ENCODE measurements around the gene LZTR1. TPM values are rescaled to one million over a fixed set of nuclear protein-coding genes. Genes with fewer than 3 reads are reported as not detected.

Gene LZTR1
- total and polyA plus RNA-seq, 10 of the 15 experiments (the other 5 are each of a cell fraction or from before 2014, with no cell fraction given): 0.82 to 50.3 (median 19.3) TPM

- TF ChIP-seq ZNF207 (IDR thresholded peaks at IDR 0.05; ENCODE audit: borderline replicate concordance) (no peak), REST (IDR thresholded peaks at IDR 0.05; ENCODE audit: low read depth, low read length) (peak; percentile 95), RAD21 (IDR thresholded peaks at IDR 0.05; ENCODE audit: insufficient read depth, low read depth, low read length) (no peak), RELA (IDR thresholded peaks at IDR 0.05; ENCODE audit: borderline replicate concordance, partially characterized antibody) (no peak), POU2F2 (IDR thresholded peaks at IDR 0.05; ENCODE audit: borderline replicate concordance, low read depth, low read length) (no peak), FOXK2 (IDR thresholded peaks at IDR 0.05) (no peak), MXI1 (IDR thresholded peaks at IDR 0.05; ENCODE audit: low read depth, low read length) (peak; percentile 53; the same call in 1 of the 2 replicates), RCOR1 (conservative IDR thresholded peaks at IDR 0.05; ENCODE audit: low read depth, low read length) (0 out of 2 replicates have a peak, but pooled peaks have one; percentile 54), ZNF687 (IDR thresholded peaks at IDR 0.05) (no peak), NFYB (IDR thresholded peaks at IDR 0.05; ENCODE audit: insufficient read depth, low read depth, low read length) (no peak), BACH1 (IDR thresholded peaks at IDR 0.05; ENCODE audit: borderline replicate concordance) (no peak), SPI1 (IDR thresholded peaks at IDR 0.05; ENCODE audit: borderline replicate concordance, insufficient read depth, low read depth, low read length) (no peak)
- SMC1A ChIA-PET (ENCODE audit: uncharacterized antibody, unreplicated experiment): no interaction called here
- CTCF ChIA-PET: interaction anchor here (0.6 kb wide), 1 partner anchor 10 kb away, joined by 3 read pairs; no protein-coding TSS in a partner anchor
- H3K4me1 ChIP-seq (ENCODE audit: control insufficient read depth, insufficient read depth, low read length): peaks cover 5% of the 10 kb centered on the region
- FAIRE-seq: no peak
- no peak for DNase-seq (ENCODE audit: low read depth, low spot score)
- POLR2A ChIA-PET: interaction anchor here (0.6 kb wide), 1 partner anchor 186 kb away, joined by 3 read pairs; no protein-coding TSS in a partner anchor
- H3K36me3 ChIP-seq (ENCODE audit: control insufficient read depth in 2 of 2, insufficient read depth in 2 of 2, low read length in 1 of 2): no peaks in the 10 kb centered on the region
- no peak overlapping the region for H3K27ac ChIP-seq (ENCODE audit: control insufficient read depth, insufficient read depth)
- no peaks in the 10 kb centered on the region for H3K79me2 ChIP-seq (ENCODE audit: control insufficient read depth, insufficient read depth, low read length)
- no peak overlapping the region for H3K9ac ChIP-seq (ENCODE audit: control insufficient read depth, insufficient read depth, low read length)
- H3K9me3 ChIP-seq (replicated peaks; ENCODE audit: control insufficient read depth, insufficient read depth, low read length): no peaks in the 10 kb centered on the region
- no peak overlapping the region for H3K4me2 ChIP-seq (ENCODE audit: control insufficient read depth, insufficient read depth)
- no TSS peak for BruUV-seq (replicated peaks)
- intact Hi-C loops (cut with micrococcal nuclease; ENCODE audit: unreplicated experiment) (no loop called here), in situ Hi-C loops (cut with MboI) (no loop called here)
- RAD21 ChIA-PET (ENCODE audit: unreplicated experiment): no interaction called here
- ATAC-seq: peak; percentile 66
- H3K27me3 ChIP-seq (replicated peaks in 1 of 2; ENCODE audit: control insufficient read depth in 2 of 2, insufficient read depth in 2 of 2, low read length in 1 of 2): no peaks in the 10 kb centered on the region; a peak in 1 of 4 replicates
- no peak overlapping the region for H2AFZ ChIP-seq (ENCODE audit: control insufficient read depth, low read depth, low read length)
- no peak overlapping the region for H3K4me3 ChIP-seq
- 43% methylated on average over 10 of the region's 10 CpGs for WGBS (ENCODE audit: insufficient coverage, insufficient replicate concordance, low lambda C conversion rate, missing lambda C conversion rate)
- no peaks in the 10 kb centered on the region for H4K20me1 ChIP-seq (ENCODE audit: control insufficient read depth, insufficient read depth)
Observed at GRCh38 chr22:21009638-21010425, 27.7 kb downstream of the LZTR1 start.
